ENCODE measurements around the gene PCYOX1L. TPM values are rescaled to one million over a fixed set of nuclear protein-coding genes. Genes with fewer than 3 reads are reported as not detected.

PCYOX1L gene
- total RNA-seq, 1 experiment from 2014 or later = 8.3 TPM

DNA sequence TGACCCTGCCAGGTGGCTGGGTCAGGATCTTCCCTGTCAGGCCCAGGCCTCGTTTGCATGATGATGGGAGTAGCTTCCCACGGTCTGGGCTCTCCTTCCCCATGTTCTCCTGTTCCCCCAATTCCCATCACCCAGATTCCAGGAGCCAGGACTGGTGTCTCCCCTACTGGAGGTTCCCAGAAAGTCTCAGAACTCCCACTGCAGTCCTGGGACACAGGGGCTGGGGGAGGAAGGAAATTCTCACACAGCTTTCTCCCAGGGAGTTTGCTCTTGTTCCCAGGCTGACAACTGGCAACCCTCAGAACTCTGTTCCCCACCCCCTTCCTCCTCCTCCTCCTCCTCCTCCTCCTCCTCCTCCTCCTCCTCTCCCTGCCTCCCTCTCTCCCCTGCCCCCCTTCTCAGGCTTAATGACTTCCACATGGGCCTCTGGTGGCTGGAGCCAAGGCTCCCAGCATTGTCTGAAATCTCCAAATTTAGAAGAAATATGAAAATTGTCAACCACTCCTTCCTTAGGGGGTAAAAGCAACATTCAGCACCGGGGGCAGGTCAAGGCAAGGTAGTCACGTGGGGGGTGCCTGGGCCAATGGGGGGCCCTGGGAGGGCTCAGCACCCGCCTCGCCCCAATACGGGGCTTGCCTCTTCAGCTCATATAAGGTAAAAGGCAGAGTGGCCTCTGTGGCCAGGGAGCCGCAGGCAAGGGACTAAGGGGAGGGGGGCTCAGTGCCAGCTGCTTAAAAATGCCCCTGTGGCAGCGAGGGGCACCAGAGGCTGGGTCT lies 48.5 kb downstream of the PCYOX1L start:
- Histone ChIP-seq H3F3A (ENCODE audit: insufficient read depth, low read depth) (peaks cover 14% of the 10 kb centered on the region; the same call in 1 of the 2 replicates), H3K9me3 (ENCODE audit: insufficient read depth, low read depth) (no peaks in the 10 kb centered on the region), H4K20me1 (ENCODE audit: insufficient read depth) (no peaks in the 10 kb centered on the region), H3K79me2 (ENCODE audit: low read depth) (no peaks in the 10 kb centered on the region), H2AFZ (no peak overlapping the region), H3K4me2 (no peak overlapping the region), H3K9me2 (ENCODE audit: insufficient read depth) (no peaks in the 10 kb centered on the region), H3K4me1 (replicated peaks; ENCODE audit: insufficient read depth) (peaks cover 11% of the 10 kb centered on the region), H3K27ac (no peak overlapping the region), H3K4me3 (no peak overlapping the region), H3K36me3 (ENCODE audit: low read depth) (no peaks in the 10 kb centered on the region), H3K27me3 (ENCODE audit: insufficient read depth, low read depth) (no peaks in the 10 kb centered on the region)
- POLR2A ChIA-PET (ENCODE audit: unreplicated experiment) = no interaction called here
- intact Hi-C loops (cut with micrococcal nuclease; ENCODE audit: unreplicated experiment) = no loop called here
- TF ChIP-seq, protein P1, sequence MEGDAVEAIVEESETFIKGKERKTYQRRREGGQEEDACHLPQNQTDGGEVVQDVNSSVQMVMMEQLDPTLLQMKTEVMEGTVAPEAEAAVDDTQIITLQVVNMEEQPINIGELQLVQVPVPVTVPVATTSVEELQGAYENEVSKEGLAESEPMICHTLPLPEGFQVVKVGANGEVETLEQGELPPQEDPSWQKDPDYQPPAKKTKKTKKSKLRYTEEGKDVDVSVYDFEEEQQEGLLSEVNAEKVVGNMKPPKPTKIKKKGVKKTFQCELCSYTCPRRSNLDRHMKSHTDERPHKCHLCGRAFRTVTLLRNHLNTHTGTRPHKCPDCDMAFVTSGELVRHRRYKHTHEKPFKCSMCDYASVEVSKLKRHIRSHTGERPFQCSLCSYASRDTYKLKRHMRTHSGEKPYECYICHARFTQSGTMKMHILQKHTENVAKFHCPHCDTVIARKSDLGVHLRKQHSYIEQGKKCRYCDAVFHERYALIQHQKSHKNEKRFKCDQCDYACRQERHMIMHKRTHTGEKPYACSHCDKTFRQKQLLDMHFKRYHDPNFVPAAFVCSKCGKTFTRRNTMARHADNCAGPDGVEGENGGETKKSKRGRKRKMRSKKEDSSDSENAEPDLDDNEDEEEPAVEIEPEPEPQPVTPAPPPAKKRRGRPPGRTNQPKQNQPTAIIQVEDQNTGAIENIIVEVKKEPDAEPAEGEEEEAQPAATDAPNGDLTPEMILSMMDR (conservative IDR thresholded peaks at IDR 0.05) = no peak
- no peak for TF ChIP-seq EZH2 (IDR thresholded peaks at IDR 0.05; ENCODE audit: low read depth)
- no TSS peak for BruUV-seq (replicated peaks)
- CTCF ChIA-PET = interaction anchor here (0.6 kb wide), 1 partner anchor 16 kb away, joined by 4 read pairs; no protein-coding TSS in a partner anchor
- no peak for DNase-seq

DNA sequence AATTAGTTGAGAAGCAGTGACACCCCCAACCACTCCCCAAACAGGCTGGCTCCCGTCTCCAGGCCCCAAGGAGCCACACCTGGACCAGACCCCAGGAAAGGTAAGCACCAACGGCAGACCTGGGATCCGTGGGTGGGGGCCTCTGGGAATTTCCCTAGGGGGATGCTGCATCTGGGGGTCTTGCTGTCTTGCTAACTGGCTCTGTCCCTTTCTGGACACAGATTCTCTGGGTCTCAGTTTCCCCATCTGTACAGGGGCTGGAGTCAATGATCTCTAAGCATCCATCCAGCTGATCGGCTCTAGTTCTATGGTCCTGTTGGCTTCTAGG lies 49.1 kb downstream of the PCYOX1L start:
- Histone ChIP-seq H3K9me2 (ENCODE audit: insufficient read depth) (no peaks in the 10 kb centered on the region), H3K27me3 (ENCODE audit: insufficient read depth, low read depth) (no peaks in the 10 kb centered on the region), H3K79me2 (ENCODE audit: low read depth) (no peaks in the 10 kb centered on the region), H2AFZ (no peak overlapping the region), H3F3A (ENCODE audit: insufficient read depth, low read depth) (peaks cover 14% of the 10 kb centered on the region; the same call in 1 of the 2 replicates), H4K20me1 (ENCODE audit: insufficient read depth) (no peaks in the 10 kb centered on the region), H3K27ac (no peak overlapping the region), H3K4me3 (no peak overlapping the region), H3K9me3 (ENCODE audit: insufficient read depth, low read depth) (no peaks in the 10 kb centered on the region), H3K36me3 (ENCODE audit: low read depth) (no peaks in the 10 kb centered on the region), H3K4me1 (replicated peaks; ENCODE audit: insufficient read depth) (peaks cover 11% of the 10 kb centered on the region), H3K4me2 (no peak overlapping the region)
- CTCF ChIA-PET = no interaction called here
- DNase-seq = no peak
- POLR2A ChIA-PET (ENCODE audit: unreplicated experiment) = interaction anchor here (0.7 kb wide), 1 partner anchor 736 kb away, joined by 3 read pairs; no protein-coding TSS in a partner anchor
- TF ChIP-seq, protein P1 (conservative IDR thresholded peaks at IDR 0.05) = no peak
- TF ChIP-seq EZH2 (IDR thresholded peaks at IDR 0.05; ENCODE audit: low read depth) = no peak
- intact Hi-C loops (cut with micrococcal nuclease; ENCODE audit: unreplicated experiment) = no loop called here
- no TSS peak for BruUV-seq (replicated peaks)

DNA sequence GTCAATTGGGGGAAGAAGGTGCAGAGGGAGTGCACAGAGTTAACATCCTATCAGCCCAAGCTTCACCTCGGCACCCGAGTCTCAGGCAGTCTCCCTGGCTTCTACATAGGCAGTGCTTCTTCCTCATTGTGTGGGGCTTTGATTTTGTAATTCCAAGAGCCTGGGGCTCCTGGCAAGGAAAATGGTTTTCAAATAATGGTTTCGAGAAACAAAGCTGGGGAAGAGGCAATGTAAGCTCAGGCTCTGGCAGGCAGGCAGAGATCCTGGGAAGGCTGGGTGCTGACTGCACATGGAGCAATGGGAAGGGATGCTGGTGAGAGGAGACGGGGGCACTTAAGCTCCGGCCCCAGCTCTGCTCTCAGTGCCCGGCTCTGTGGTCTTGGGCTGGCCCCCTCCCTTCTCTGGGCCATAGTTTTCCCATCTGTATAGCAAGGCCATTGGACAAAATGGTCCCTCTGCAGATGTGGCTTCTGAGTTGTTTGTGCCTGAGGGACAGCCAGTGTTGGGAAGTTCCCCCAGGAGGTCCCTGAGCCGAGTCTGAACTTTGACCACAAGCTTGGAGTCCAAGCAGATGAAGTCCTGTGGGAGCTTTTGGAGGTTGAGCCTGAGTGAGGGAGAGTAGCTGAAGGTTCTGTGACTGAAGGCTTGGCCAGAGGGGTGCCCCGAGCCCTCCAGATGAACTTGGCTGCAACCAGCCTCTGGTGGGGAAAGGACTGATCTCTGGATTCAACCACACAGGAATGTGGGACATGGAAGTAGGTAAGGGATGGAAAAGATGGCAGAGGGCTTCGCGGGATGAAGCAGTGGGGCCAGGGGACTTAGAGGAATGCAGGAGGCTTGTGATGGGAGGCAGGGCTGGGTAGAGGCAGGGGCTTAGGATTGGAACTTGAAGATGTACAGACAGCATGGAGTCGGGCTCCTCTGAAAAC lies 49.7 kb downstream of the PCYOX1L start:
- no peak overlapping the region for H3K4me2 ChIP-seq
- H3K36me3 ChIP-seq (ENCODE audit: low read depth) = no peaks in the 10 kb centered on the region
- peaks cover 11% of the 10 kb centered on the region for H3K4me1 ChIP-seq (replicated peaks; ENCODE audit: insufficient read depth)
- no peak overlapping the region for H3K4me3 ChIP-seq
- no peak for TF ChIP-seq EZH2 (IDR thresholded peaks at IDR 0.05; ENCODE audit: low read depth)
- TF ChIP-seq, protein P1 (conservative IDR thresholded peaks at IDR 0.05) = no peak
- H4K20me1 ChIP-seq (ENCODE audit: insufficient read depth) = no peaks in the 10 kb centered on the region
- H3K27ac ChIP-seq = no peak overlapping the region
- no peak overlapping the region for H2AFZ ChIP-seq
- BruUV-seq (replicated peaks) = no TSS peak
- ChIA-PET CTCF (no interaction called here), POLR2A (ENCODE audit: unreplicated experiment) (interaction anchor here (0.6 to 0.7 kb wide), 2 partner anchors 47 to 736 kb away, joined by 3 read pairs; no protein-coding TSS in a partner anchor)
- intact Hi-C loops (cut with micrococcal nuclease; ENCODE audit: unreplicated experiment) = no loop called here
- no peaks in the 10 kb centered on the region for H3K79me2 ChIP-seq (ENCODE audit: low read depth)
- no peaks in the 10 kb centered on the region for H3K9me2 ChIP-seq (ENCODE audit: insufficient read depth)
- no peaks in the 10 kb centered on the region for H3K9me3 ChIP-seq (ENCODE audit: insufficient read depth, low read depth)
- peaks cover 14% of the 10 kb centered on the region; the same call in 1 of the 2 replicates for H3F3A ChIP-seq (ENCODE audit: insufficient read depth, low read depth)
- H3K27me3 ChIP-seq (ENCODE audit: insufficient read depth, low read depth) = no peaks in the 10 kb centered on the region
- no peak for DNase-seq

Data from PC-9 (cell line).